DND-41 (cell line): ENCODE measurements around the gene ACKR3.

Source experiments
- ATAC-seq: fragments of 200-7000 bp; cut with Tn5 transposase; 3 replicates; pipeline ENCODE4 v1.9.1; 2021; ENCODE audit warnings: low read depth; ENCODE audit not compliant: insufficient read depth
- DNase-seq: peaks from one replicate; pipeline ENCODE4 v3.0.0-alpha.2; 2020
- H2AFZ ChIP-seq: 2 replicates; pipeline ENCODE4 v1.6.0; 2012; ENCODE audit warnings: low read depth, low read length
- H3K27ac ChIP-seq: 2 replicates; pipeline ENCODE4 v1.5.1; 2012; ENCODE audit warnings: low read length, inconsistent platforms
- H3K27me3 ChIP-seq: fragments of 200-600 bp; sonication (generic); 2 replicates; pipeline ENCODE4 v1.6.0; 2012; ENCODE audit warnings: low read length, mild to moderate bottlenecking, inconsistent platforms; ENCODE audit not compliant: insufficient read depth, poor library complexity
- H3K36me3 ChIP-seq: 2 replicates; pipeline ENCODE4 v1.5.1; 2012; ENCODE audit warnings: low read length, inconsistent platforms; ENCODE audit not compliant: insufficient read depth
- H3K4me1 ChIP-seq: 2 replicates; pipeline ENCODE4 v1.5.1; 2012; ENCODE audit warnings: mild to moderate bottlenecking, low read length; ENCODE audit not compliant: insufficient read depth
- H3K4me2 ChIP-seq: 2 replicates; pipeline ENCODE4 v1.6.0; 2012; ENCODE audit warnings: mild to moderate bottlenecking, moderate library complexity, low read length, inconsistent platforms; ENCODE audit not compliant: insufficient read depth
- H3K4me3 ChIP-seq, 2 experiments: fragments of 200-600 bp in 1 of 2; shearing (Covaris generic) in 1 of 2; 2 replicates each; pipeline ENCODE4 v1.5.1; 2012 to 2016; ENCODE audit warnings: inconsistent platforms in 2 of 2, low read length in 2 of 2, mild to moderate bottlenecking in 2 of 2, low read depth in 1 of 2, moderate library complexity in 1 of 2
- H3K79me2 ChIP-seq: 2 replicates; pipeline ENCODE4 v1.6.0; 2012; ENCODE audit warnings: low read length, inconsistent platforms; ENCODE audit not compliant: insufficient read depth
- H3K9ac ChIP-seq: 2 replicates; pipeline ENCODE4 v1.6.0; 2012; ENCODE audit warnings: low read depth, mild to moderate bottlenecking, inconsistent platforms, low read length, moderate library complexity
- H3K9me3 ChIP-seq: 2 replicates; pipeline ENCODE4 v1.5.1; 2012; ENCODE audit warnings: low read length, moderate library complexity, mild to moderate bottlenecking, inconsistent platforms; ENCODE audit not compliant: insufficient read depth, severe bottlenecking
- H4K20me1 ChIP-seq: 2 replicates; pipeline ENCODE4 v1.6.0; 2012; ENCODE audit warnings: low read length; ENCODE audit not compliant: insufficient read depth
- EZH2 ChIP-seq: IDR thresholded peaks from 3 replicates; pipeline ENCODE4 v1.6.1; 2012; ENCODE audit warnings: borderline replicate concordance, low read depth, mild to moderate bottlenecking, moderate library complexity, low read length, inconsistent platforms; ENCODE audit not compliant: severe bottlenecking
- TF ChIP-seq, protein P1 (sequence below): IDR thresholded peaks from 2 replicates; pipeline ENCODE4 v1.5.1; 2012; ENCODE audit warnings: borderline replicate concordance, low read length, moderate library complexity, mild to moderate bottlenecking; ENCODE audit not compliant: poor library complexity, severe bottlenecking; ENCODE audit errors: extremely low read depth

Gene ACKR3

DNA sequence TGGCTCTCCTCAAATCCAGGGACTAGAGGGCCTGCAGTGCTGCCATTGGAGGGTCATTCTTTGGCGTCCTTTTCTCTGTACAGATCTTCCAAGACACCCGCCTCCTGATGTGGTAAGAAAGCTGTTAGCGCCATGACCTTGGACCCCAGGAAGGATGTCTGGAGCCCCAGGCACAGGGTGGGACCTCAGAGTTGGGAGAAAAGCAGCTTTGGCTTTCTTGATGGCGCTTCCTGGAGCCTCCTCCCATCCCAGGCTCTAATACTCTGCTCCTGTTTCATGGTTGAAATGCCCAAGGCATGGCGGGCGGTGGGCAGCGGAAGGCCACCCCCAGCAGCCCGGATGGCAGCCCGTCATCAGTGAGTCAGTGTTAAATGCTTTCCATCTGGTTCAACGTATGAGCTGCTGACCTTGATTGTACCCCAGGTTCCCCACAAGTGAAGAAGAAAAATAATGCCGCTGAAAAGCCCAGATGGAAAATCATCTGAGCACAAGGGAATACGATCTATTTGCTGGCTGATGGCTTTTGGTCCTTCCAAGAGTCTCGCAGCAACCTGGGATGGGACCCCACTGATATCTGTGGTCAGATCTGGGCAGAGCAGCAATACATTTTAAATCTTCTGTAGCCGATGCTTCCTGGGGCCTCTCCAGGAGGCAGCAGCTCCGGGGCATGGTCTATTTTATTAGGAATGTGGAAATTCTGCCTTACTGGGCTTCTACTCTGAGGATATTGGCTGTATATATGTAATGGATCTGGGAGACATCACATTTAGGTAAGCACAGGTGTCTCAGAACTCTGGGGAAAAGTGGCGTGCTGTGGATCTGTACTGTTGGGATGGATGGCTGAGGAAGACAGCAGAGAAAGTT lies 15.1 kb downstream of the ACKR3 start:
- peaks cover 13% of the 10 kb centered on the region for H3K36me3 ChIP-seq
- H3K9me3 ChIP-seq: no peaks in the 10 kb centered on the region
- H2AFZ ChIP-seq: no peak overlapping the region
- no peak overlapping the region for H3K9ac ChIP-seq
- no peak for ATAC-seq
- H3K4me3 ChIP-seq: no peak overlapping the region
- no peaks in the 10 kb centered on the region for H3K79me2 ChIP-seq
- H4K20me1 ChIP-seq: no peaks in the 10 kb centered on the region
- H3K27me3 ChIP-seq: no peaks in the 10 kb centered on the region
- H3K4me2 ChIP-seq: no peak overlapping the region
- H3K27ac ChIP-seq: no peak overlapping the region
- TF ChIP-seq, protein P1, sequence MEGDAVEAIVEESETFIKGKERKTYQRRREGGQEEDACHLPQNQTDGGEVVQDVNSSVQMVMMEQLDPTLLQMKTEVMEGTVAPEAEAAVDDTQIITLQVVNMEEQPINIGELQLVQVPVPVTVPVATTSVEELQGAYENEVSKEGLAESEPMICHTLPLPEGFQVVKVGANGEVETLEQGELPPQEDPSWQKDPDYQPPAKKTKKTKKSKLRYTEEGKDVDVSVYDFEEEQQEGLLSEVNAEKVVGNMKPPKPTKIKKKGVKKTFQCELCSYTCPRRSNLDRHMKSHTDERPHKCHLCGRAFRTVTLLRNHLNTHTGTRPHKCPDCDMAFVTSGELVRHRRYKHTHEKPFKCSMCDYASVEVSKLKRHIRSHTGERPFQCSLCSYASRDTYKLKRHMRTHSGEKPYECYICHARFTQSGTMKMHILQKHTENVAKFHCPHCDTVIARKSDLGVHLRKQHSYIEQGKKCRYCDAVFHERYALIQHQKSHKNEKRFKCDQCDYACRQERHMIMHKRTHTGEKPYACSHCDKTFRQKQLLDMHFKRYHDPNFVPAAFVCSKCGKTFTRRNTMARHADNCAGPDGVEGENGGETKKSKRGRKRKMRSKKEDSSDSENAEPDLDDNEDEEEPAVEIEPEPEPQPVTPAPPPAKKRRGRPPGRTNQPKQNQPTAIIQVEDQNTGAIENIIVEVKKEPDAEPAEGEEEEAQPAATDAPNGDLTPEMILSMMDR: no peak
- TF ChIP-seq EZH2: no peak
- H3K4me1 ChIP-seq: no peaks in the 10 kb centered on the region
- DNase-seq: no peak

GRCh38 chr2:236585966-236586365 lies 16.3 kb downstream of the ACKR3 start:
- Histone ChIP-seq H3K9me3 (no peaks in the 10 kb centered on the region), H3K4me1 (no peaks in the 10 kb centered on the region), H3K4me3 (no peak overlapping the region), H3K36me3 (0 out of 2 replicates have a peak, but pooled peaks cover 6% of the 10 kb centered on the region), H3K79me2 (no peaks in the 10 kb centered on the region), H3K4me2 (no peak overlapping the region), H3K9ac (no peak overlapping the region), H4K20me1 (no peaks in the 10 kb centered on the region), H3K27me3 (no peaks in the 10 kb centered on the region), H2AFZ (no peak overlapping the region), H3K27ac (no peak overlapping the region)
- ATAC-seq (no peak), DNase-seq (no peak)
- TF ChIP-seq EZH2: no peak
- TF ChIP-seq, protein P1: no peak

GRCh38 chr2:236587861-236588815 lies 18.5 kb downstream of the ACKR3 start:
- ATAC-seq (no peak), DNase-seq (no peak)
- H3K9me3 ChIP-seq: no peaks in the 10 kb centered on the region
- no peaks in the 10 kb centered on the region for H3K36me3 ChIP-seq
- no peak overlapping the region for H3K4me2 ChIP-seq
- no peak overlapping the region for H3K9ac ChIP-seq
- H4K20me1 ChIP-seq: no peaks in the 10 kb centered on the region
- no peaks in the 10 kb centered on the region for H3K79me2 ChIP-seq
- no peak overlapping the region for H3K4me3 ChIP-seq
- no peak overlapping the region for H3K27ac ChIP-seq
- no peaks in the 10 kb centered on the region for H3K27me3 ChIP-seq
- no peak overlapping the region for H2AFZ ChIP-seq
- no peaks in the 10 kb centered on the region for H3K4me1 ChIP-seq
- TF ChIP-seq, protein P1: no peak
- TF ChIP-seq EZH2: no peak
